Middle frontal gyrus (tissue), 1 donor: ENCODE results near the gene CYSRT1.

Experiments
- DNase-seq: peaks from one replicate; pipeline ENCODE4 v3.0.0-alpha.2; 2015; ENCODE audit warnings: low spot score; ENCODE audit errors: extremely low spot score

Gene CYSRT1, protein sequence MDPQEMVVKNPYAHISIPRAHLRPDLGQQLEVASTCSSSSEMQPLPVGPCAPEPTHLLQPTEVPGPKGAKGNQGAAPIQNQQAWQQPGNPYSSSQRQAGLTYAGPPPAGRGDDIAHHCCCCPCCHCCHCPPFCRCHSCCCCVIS

DNA sequence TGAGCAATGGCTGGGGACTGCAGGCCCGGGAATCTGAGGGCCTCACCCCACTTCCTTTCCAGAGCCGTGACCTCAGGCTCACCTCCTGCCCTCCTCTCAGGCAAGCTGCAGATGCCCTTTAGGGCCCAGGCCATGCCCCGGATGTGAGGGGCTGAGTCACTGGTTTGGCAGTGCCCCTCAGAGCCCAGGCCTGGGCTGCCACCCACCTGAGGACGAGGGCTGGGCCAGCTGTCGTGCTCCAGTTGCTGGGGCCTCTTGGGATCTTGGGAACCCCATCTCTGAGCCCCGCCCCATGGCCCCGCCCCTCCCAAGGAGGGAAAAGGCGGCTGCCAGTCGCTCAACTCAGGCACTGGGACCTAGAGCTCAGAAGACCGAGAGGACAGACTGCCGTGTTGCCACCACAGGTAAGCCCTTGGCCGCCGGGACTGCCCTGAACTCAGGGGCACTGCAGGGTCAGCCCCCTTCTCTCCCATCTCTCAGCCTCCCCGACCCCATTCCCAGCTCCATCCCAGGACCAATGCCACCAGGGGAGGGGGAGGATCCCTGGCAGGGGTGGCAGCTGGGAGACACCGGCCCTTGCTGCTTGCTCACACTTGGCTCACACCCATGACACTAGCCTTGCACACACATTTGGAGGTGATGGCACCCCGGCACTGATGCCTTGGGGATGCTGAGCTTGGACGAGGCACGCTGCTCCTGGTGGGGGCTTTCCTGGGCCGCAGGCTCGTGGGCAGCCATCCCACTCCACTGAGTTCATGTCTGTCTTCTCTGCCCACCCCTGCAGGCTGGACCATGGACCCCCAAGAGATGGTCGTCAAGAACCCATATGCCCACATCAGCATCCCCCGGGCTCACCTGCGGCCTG lies at the start of gene CYSRT1:
TSS of gene CYSRT1 (plus strand) at position 345 of the 865 bp plus-strand sequence. CDS start at position 793, 448 bp downstream.
- DNase-seq = no peak

DNA sequence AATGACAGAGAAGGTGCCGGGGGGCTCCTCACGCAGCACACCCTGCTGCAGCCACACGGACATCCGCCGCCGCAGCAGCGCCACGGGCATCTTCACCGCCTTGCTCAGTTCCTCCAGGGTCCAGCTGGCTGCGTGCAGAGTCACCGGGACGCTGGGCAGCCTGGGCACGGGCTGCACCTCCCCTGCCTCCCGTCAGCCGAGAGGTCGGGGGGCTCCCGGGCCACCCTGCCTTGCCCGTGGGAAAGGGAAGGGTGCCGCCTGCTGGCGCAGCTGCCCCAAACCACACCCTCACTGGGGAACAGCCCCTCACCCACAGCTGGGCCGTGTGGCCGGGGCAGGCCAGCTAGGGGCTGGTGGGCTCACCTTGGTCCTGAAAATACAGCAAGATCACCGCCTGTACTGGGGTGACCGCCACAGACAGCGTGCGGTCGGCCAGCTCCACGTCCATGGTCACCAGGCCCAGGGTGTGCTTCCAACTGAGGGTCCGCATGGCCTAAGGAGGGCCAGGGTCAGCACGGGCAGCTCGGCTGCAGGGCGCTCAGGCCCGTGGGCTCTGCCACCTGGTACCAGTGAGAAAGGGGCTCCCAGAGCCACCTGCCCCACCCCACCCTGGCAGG lies 49.5 kb upstream of the CYSRT1 start:
- DNase-seq = no peak

DNA sequence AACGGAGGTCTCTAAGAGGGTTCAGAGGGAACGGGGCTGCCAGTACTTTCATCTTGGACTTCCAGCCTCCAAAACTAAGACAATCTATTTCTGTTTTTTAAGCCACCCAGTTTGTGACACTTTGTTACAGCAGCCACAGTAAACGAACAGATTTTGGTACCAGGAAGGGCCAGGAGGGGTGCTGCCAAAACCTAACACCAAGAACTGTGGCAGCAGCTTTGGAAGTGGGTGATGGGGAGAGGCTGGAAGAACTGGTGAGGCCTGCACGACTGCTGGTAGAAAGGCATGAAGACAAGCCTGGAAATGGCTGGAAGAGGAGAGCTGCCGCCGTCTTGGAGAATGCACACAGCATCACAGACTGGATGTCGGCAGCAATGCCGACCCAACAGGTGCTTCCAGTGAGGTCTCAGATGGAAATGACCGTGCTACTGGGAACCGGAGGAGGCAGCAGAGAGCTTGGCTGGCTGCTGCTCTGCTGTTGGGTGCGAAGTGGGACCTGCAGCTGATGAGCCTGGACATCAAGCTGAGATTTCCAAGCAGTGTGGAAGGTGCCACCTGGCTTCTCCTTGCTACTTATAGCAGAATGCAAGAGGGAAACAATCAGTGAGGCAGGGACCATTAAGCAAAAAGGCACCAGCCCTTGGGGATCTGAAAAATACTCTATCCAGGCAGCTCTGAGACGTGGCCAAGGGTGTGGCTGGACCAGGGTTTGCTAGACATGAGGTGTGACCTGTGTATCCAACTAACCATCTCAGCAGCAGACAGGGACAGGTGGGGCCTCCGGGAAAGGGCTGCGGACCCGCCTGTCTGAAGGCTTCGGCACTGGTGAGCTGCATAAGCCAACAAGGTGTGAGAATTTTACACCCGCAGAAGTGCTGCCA lies 48.4 kb upstream of the CYSRT1 start:
- no peak for DNase-seq

DNA sequence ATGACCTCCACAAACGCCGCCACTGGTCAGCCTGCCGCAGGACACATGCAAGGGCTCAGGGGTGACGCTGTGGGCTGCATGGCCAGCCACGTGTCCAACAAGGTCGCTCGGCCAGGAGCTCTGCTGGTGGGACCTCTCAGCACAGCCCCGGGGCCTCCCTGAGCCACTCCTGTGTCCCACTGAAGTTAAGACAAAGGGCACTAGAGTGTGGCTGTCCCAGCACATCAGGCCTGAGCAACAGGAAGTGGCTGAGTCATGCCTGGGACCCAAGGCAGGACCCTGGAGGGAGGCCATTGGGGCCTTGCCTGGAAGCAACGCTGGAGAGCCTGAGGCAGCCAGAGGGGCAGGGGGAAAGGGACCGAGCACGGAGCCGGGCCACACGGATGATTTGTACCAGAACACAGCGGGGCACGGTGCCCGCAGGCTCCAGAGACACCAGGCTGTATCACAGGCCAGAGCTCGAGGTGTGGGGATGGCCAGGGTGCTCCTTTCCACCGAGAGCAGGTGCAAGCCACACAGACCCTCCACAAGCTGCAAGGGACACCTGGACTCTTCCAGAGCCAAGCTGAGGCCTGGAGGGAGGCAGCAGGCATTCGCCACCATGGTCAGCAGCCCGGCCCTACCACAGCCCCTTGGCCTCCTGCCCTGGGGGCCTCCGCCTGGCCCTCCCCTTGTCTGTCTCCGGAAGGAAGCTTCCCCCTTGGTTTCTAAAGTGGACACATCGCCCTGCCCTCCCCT lies 46.6 kb upstream of the CYSRT1 start:
- no peak for DNase-seq

DNA sequence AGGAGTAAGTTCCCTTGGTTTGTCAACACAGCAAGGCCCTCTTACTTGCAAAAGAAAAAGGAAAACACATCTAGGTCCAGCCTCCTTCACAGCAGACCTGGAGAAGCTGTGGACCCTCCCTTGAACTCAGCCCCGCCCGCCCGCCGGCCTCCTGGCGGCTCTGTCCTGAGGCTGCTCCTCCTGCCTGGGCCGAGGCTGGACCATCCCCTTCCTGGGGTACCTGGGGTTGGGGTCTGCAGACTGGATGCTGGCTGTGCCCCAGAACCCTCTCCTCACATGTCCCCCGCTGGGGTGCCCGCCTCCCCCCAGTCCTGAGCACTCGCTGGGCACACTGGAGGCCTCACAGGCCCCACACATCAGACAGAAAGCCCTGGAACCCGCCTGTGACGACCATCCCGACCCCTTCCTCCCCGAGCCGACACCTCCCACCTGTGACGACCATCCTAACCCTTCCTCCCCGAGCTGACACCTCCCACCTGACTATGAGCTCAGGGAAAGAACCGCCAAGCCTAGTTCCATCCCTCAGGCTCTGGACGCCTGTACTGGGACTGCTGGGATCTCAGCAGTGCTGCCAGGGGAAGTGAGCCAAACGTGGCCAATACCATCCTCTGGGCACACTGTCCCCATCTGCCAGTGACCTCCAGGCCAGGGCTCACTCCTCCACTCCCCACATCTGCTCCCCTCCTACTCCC lies 45.9 kb upstream of the CYSRT1 start:
- DNase-seq = no peak

DNA sequence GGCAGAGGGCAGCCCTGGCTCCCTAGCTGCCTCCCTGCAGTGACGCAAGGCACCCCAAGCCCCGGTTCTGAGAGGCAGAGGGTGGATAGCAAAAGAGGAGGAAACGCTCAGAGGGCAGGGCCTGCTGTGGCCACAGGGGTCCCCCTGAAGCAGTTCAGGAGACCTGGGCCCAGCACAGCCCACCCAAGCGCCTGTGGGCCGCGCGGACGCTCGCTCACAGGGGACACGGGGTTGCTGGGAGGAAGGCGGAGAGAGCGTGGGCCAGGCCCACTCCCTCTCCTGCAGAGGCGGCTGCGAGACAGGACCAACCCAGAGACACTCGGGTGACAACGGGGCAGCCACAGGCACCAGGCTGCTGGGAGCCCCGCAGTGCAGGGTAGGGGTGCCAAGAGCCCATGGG lies 45.2 kb upstream of the CYSRT1 start:
- DNase-seq = no peak

DNA sequence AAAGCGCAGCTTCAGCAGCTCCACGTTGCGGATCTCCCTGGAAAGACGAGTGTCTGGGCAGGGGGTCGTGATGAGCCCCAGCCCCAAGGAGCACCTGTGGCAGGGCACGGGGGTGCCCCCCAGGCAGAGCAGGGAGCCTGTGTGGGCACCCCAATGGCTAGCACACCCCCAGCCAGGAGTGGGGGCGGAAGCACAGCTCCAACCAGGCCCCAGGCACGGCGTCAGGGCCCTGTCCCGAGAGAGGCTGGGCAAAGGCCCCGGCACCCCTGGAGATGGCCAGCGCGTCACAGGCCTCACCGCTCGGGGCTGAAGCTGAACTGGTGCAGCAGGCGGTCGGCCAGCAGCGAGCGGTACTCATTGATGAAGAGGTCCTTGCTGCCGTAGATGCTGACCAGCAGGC lies 44.5 kb upstream of the CYSRT1 start:
- no peak for DNase-seq

DNA sequence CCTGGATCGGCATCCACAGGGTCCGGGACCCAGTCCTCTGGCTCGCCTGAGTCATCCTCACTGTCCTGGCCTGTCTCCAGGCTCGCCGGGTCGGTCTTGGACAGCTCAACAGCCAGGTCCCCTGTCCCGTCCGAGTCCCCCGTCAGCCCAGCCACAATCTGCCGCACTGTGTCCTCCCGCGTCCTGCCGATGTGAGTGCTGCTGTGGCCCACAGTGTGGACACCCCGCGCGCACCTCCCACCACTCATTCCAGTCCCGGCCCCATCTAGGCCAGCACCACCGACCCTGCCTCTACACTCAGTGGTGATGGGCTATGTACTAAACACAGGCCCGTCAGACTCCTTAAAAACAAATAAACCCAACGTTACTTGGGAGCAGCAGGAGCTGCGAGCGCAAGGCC lies 43.3 kb upstream of the CYSRT1 start:
- DNase-seq = no peak

DNA sequence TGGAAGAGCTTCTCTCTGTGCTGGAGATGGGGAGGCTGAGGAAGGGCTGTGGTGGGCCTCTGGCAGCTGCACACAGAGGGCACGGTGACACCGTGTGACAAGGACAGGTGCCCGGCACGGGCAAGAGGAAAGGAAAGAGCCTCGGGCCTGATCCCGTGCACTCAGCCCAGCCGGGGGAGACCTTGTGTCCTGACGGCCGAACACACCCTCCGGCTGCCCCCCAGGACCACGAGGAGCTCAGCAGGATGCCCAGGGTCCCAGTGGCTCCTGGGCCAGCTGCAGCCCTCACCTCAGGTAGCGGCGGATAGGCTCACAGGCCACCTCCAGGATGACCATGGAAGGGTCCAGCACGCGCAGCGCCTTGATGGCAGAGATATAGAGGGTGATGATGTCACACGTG lies 42.1 kb upstream of the CYSRT1 start:
- DNase-seq = no peak

DNA sequence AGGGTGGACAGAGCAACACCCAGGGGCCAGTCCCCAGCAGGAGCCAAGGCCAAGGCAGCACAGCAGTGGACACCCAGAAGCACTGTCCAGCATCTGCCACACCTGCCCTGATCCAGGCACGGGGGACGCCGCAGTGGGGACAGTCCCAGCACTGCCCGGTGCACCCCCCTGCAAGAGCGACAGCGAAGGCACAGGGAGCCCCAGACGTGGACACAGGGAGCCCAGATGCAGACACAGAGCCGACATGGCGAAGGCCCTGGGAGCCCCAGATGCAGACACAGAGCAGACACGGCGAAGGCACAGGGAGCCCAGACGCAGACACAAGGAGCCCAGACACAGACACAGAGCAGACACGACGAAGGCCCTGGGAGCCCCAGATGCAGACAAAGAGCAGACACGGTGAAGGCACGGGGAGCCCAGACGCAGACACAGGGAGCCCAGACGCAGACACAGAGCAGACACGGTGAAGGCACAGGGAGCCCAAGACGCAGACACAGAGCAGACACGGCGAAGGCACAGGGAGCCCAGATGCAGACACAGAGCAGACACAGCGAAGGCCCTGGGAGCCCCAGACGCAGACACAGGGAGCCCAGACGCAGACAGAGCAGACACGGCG lies 40.9 kb upstream of the CYSRT1 start:
- DNase-seq = no peak

DNA sequence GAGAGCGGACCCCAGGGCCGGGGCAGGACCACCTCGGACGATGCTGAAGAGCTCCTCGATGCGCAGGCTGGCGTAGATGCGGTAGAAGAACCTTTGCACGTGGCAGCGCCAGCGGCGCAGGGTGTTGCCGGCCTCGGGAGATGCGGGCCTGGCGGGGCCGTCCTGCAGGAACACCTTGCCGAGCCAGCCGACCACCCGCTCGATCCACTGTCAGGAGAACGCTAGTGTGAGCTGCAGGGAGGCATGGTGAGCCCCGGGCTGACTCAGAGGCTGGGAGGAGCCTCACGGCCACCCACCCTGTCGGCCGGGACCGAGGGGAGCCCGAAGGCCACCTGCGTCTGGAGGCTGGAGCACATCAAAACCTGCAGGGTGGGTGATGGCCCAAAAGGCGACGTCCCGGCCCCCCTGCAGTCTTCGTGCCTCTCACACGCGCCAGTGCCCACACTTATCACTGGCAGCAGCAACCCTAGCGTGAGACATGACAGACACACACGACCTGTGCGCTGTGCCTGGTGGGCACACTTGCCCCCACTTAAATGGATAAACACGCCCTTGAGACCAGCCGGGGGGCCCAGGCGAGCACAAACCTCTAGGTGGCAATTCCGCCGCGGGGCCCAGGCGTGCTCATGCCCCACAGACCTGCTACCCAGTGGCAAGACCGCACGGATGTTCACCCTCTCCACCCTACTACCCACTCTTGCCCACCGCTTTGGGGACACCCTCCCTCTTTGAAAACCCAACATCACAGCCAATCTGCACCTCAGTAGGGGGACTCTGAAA lies 39.9 kb upstream of the CYSRT1 start:
- DNase-seq = no peak

DNA sequence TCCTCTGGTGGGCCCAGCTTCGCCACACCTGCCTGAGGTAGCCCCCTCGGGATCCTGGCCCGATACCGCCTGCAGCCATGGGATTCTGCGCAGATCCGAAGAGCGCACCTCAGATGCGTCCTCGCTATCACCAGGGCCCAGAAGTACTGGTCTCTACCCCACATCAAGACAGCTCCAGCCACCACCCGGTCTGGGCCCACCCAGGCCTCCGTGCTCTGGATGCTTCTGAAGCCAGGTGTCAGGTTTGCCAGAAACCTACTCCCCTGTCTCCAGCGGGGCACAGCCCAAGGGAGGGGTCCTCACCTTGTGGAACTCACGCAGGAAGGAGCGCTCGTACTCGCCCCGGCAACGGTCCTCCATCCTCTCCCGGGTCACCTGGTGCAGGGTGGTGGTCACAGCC lies 39.1 kb upstream of the CYSRT1 start:
- DNase-seq = no peak

DNA sequence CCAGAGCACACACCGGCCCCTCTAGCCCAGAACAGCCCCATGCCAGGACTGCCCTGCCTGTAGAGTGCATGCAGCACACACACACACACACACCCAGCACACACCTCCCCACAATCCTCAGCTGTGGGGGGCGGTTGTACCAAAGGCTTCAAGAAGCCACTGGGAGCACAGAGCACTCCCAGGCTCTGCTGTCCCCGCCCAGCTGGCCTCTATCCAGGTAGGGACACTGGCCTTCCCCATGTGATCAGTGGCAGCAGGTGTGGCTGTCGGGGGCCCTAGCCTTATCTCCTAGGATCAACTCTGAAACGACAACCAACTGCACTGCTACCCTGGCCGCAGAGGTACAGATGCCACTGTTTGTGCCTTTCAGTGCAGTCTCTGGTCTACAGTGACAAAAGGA lies 38.6 kb upstream of the CYSRT1 start:
- no peak for DNase-seq

DNA sequence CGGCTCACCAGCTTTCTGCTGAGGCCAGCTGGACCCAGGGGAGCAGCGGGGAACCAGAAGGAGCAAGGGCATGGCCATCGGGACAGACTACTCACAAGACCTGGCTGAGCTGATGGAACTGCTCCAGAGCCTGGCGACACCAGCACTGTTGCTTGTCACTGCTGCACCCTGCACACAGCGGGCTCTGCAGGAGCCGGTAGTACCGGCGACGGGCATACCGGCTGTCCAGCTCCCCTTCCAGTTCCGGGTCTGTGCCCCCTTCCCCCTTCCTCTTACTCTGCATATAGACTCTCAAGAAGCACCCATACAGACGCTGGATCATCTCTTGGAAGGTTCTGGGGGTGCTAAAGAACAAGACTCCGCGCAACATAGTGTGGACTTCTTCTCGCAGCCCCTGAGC lies 37.6 kb upstream of the CYSRT1 start:
- DNase-seq = no peak

DNA sequence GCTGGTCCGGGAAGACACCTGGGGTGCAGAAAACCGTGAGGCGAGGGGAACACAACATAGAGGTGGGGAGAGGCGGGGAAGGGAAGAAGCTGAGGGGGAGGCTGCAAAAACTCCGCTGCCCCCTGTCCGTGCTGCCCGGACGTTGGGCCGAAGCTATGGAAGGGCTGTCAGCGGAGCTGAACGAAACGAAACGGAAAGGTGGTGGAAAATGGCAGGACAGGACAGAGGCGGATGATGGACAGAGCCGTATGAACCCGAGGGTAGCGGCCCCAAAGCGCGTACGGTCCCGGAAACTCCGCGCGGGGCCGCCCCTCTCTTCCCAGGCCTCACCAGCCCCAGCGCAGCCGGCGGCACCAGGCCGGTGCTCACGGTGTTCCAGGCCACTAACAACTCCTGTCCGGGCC lies 36.9 kb upstream of the CYSRT1 start:
- no peak for DNase-seq

DNA sequence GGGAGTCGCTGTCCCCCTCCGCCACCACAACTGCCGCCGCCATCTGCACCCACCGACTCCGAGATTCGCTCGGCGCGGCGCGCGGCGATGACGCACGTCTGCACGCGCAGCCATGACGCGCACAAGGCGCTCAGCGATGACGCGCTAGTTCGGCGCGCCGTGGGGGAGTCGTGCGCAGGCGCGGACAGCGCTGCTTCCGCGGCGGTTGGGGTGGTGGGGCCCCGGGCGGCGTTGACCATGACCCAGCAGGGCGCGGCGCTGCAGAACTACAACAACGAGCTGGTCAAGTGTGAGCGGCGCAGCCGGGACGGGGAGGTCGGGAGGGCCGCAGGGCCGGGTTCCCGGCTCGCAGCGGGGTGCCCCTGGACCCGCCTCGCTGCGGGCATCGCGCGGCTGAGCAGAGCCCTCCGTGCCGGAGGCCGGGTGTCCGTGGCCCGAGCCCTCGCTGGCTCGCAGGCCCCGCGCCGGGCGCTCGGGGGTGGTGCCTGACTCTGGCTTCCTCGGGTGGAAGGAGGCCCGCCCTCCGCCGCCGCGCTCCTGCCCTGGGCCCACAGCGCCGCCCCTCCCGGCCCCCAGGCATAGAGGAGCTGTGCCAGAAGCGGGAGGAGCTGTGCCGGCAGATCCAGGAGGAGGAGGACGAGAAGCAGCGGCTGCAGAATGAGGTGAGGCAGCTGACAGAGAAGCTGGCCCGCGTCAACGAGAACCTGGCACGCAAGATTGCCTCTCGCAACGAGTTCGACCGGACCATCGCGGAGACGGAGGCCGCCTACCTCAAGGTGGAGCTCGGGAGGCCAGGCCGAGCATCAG lies 36.3 kb upstream of the CYSRT1 start, which contains the start of the genes ANAPC2 and SSNA1:
TSS of gene ANAPC2 (minus strand) at position 71 of the 807 bp plus-strand sequence. CDS start at position 43, 28 bp downstream.
TSS of gene SSNA1 (plus strand) at position 187 of the 807 bp plus-strand sequence. CDS start at position 238, 51 bp downstream.
- DNase-seq = peak; percentile 82

DNA sequence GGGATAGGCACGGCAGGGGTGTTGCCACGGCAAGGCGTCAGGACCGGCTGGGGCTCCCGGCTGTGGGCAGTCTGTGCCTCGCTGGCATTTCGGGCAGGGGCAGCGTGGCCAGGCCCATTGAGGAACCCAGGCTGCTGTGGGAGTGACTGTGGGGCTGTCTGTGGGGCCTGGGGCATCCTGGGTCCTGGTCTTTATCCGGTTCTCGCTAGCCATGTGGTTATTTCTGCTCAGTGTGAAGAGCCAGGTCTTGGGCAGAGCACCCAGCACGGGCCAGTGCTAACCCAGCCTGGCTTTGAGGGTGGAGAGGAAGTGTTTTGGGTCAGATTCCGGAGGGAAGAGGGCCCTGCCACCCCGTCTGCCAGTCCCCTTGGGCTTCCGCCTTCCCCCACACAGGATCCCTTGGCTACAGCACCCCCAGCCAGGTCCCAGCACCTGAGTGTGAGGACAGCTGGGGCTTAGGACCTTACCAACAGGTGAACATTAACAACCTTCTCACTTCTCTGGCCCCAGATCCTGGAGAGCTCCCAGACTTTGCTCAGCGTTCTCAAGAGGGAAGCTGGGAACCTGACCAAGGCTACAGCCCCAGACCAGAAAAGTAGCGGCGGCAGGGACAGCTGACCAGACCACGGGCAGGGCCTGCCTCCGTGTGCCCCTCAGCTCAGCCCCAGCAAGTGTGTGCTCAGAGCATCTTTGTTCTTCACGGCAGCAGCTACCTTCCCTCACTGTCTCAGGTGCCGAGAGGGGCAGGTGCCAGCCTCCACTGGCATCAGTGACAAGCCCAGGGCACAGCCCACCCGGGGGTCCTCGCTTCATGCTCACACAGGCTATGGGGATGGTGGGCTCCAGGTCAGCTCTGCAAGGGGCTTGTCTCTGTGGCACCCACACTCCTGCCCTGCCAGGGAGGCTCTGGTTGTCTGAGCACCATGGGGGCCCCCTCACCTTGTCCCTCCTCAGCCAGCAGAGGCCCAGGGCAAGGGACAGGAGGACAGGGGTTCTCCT lies 35.4 kb upstream of the CYSRT1 start:
- DNase-seq = no peak
